Skeletal muscle tissue (tissue), 4 donors: ENCODE data around the gene ZBTB42. TPM values are rescaled to one million over a fixed set of nuclear protein-coding genes. Genes with fewer than 3 reads are reported as not detected.

Experiments
- H3K27ac ChIP-seq: one replicate; pipeline ENCODE4 v1.7.0; 2013; ENCODE audit warnings: mild to moderate bottlenecking, low read depth, low read length, inconsistent platforms
- H3K27me3 ChIP-seq, 3 donors: one replicate each; pipeline ENCODE4 v1.7.0; 2013; ENCODE audit warnings: low read length in 3 of 3; ENCODE audit not compliant: control insufficient read depth in 3 of 3, insufficient read depth in 3 of 3
- H3K36me3 ChIP-seq, 3 donors: one replicate each; pipeline ENCODE4 v1.7.0; 2013; ENCODE audit warnings: low read length in 3 of 3; ENCODE audit not compliant: control insufficient read depth in 3 of 3, insufficient read depth in 3 of 3
- H3K4me1 ChIP-seq, 3 donors: one replicate each; pipeline ENCODE4 v1.7.0; 2013; ENCODE audit warnings: low read length in 3 of 3, mild to moderate bottlenecking in 3 of 3; ENCODE audit not compliant: control insufficient read depth in 3 of 3, insufficient read depth in 3 of 3
- H3K4me3 ChIP-seq, 3 donors: one replicate each; pipeline ENCODE4 v1.7.0; 2013; ENCODE audit warnings: low read length in 3 of 3
- H3K9ac ChIP-seq, 3 donors: one replicate each; pipeline ENCODE4 v1.7.0; 2013; ENCODE audit warnings: low read length in 3 of 3, mild to moderate bottlenecking in 3 of 3, moderate library complexity in 2 of 3, low read depth in 1 of 3
- H3K9me3 ChIP-seq, 3 donors: one replicate each; pipeline ENCODE4 v1.7.0; 2013; ENCODE audit warnings: low read length in 3 of 3; ENCODE audit not compliant: control insufficient read depth in 3 of 3
- total RNA-seq: library from RNA; depleted of rRNA; stranded (reverse); fragments of >200 nt; gene quantifications from one replicate; pipeline ENCODE4 v1.2.3, GENCODE V29; 2014
- donor health status: Osteomylitis.

Gene ZBTB42
- total RNA-seq, result 3.7 TPM

- peak within 1 kb of the TSS; percentile 74 to 83 (median 77) for H3K9ac ChIP-seq
- H3K4me1 ChIP-seq, result peaks cover 32 to 77% (median 63%) of the 10 kb centered on the region in 3 donors
- no peaks in the 10 kb centered on the region for H3K27me3 ChIP-seq
- no peaks in the 10 kb centered on the region for H3K9me3 ChIP-seq
- H3K36me3 ChIP-seq, result no peaks in the 10 kb centered on the region
- H3K4me3 ChIP-seq, result peak within 1 kb of the TSS; percentile 66 to 81 (median 80)
- H3K27ac ChIP-seq, result peak within 1 kb of the TSS; percentile 94
Observed at GRCh38 chr14:104800771-104801519, at the start of gene ZBTB42. Gene ZBTB42 (plus strand): TSS chr14:104801101. CDS start chr14:104801198, 97 bp downstream.

- Histone ChIP-seq H3K36me3 (peaks cover 20 to 21% (median 20%) of the 10 kb centered on the region in 3 donors), H3K4me1 (peaks cover 60 to 71% (median 64%) of the 10 kb centered on the region in 3 donors), H3K27me3 (no peaks in the 10 kb centered on the region), H3K9ac (peak overlapping the region; percentile 61 to 81 (median 78)), H3K4me3 (peak overlapping the region; percentile 78 to 90 (median 79)), H3K9me3 (no peaks in the 10 kb centered on the region), H3K27ac (peak overlapping the region; percentile 97)
Observed at GRCh38 chr14:104751539-104752422, 49.1 kb upstream of the ZBTB42 start.

- peak overlapping the region; percentile 78 to 90 (median 79) for H3K4me3 ChIP-seq
- H3K9me3 ChIP-seq, result no peaks in the 10 kb centered on the region
- peaks cover 25 to 27% (median 25%) of the 10 kb centered on the region in 3 donors for H3K36me3 ChIP-seq
- H3K4me1 ChIP-seq, result peaks cover 60 to 74% (median 65%) of the 10 kb centered on the region in 3 donors
- no peaks in the 10 kb centered on the region for H3K27me3 ChIP-seq
- peak overlapping the region; percentile 97 for H3K27ac ChIP-seq
- peak overlapping the region; percentile 61 to 81 (median 78) for H3K9ac ChIP-seq
Observed at GRCh38 chr14:104752423-104752734, 48.5 kb upstream of the ZBTB42 start.

- Histone ChIP-seq H3K9me3 (no peaks in the 10 kb centered on the region), H3K27me3 (no peaks in the 10 kb centered on the region), H3K36me3 (peaks cover 31% of the 10 kb centered on the region in 3 donors), H3K4me3 (peak within 1 kb of the TSS; percentile 86 to 96 (median 90)), H3K4me1 (peaks cover 57 to 73% (median 66%) of the 10 kb centered on the region in 3 donors), H3K27ac (peak within 1 kb of the TSS; percentile 97), H3K9ac (peak within 1 kb of the TSS; percentile 95 to 99 (median 96))
Observed at GRCh38 chr14:104752735-104753527, 48.0 kb upstream of the ZBTB42 start, which contains the start of gene SIVA1. Gene SIVA1 (plus strand): TSS chr14:104753147. CDS start chr14:104753202, 55 bp downstream.

- H3K27me3 ChIP-seq, result no peaks in the 10 kb centered on the region
- H3K4me3 ChIP-seq, result peak overlapping the region; percentile 86 to 96 (median 90)
- no peaks in the 10 kb centered on the region for H3K9me3 ChIP-seq
- peak overlapping the region; percentile 97 for H3K27ac ChIP-seq
- peaks cover 33 to 36% (median 36%) of the 10 kb centered on the region in 3 donors for H3K36me3 ChIP-seq
- peak overlapping the region; percentile 95 to 99 (median 96) for H3K9ac ChIP-seq
- peaks cover 49 to 67% (median 64%) of the 10 kb centered on the region in 3 donors for H3K4me1 ChIP-seq
Observed at GRCh38 chr14:104753528-104754212, 47.2 kb upstream of the ZBTB42 start.

- Histone ChIP-seq H3K27me3 (no peaks in the 10 kb centered on the region), H3K27ac (peak overlapping the region; percentile 97), H3K4me3 (peak overlapping the region; percentile 86 to 96 (median 90)), H3K36me3 (peaks cover 39 to 43% (median 41%) of the 10 kb centered on the region in 3 donors), H3K4me1 (peaks cover 44 to 64% (median 60%) of the 10 kb centered on the region in 3 donors), H3K9me3 (no peaks in the 10 kb centered on the region), H3K9ac (peak overlapping the region; percentile 95 to 99 (median 96))
Observed at GRCh38 chr14:104754213-104754851, 46.6 kb upstream of the ZBTB42 start.

- peak overlapping the region in 1 of 3 donors; percentile 66 for H3K4me3 ChIP-seq
- H3K27ac ChIP-seq, result no peak overlapping the region
- H3K9ac ChIP-seq, result peak overlapping the region in 1 of 3 donors; percentile 99
- H3K36me3 ChIP-seq, result peaks cover 49 to 51% (median 50%) of the 10 kb centered on the region in 3 donors
- H3K4me1 ChIP-seq, result peaks cover 31 to 62% (median 55%) of the 10 kb centered on the region in 3 donors
- no peaks in the 10 kb centered on the region for H3K27me3 ChIP-seq
- no peaks in the 10 kb centered on the region for H3K9me3 ChIP-seq
Observed at GRCh38 chr14:104755621-104756020, 45.3 kb upstream of the ZBTB42 start.

GRCh38 chr14:104756477-104757237, 44.2 kb upstream of the ZBTB42 start:
- Histone ChIP-seq H3K4me3 (no peak overlapping the region), H3K36me3 (peaks cover 56 to 57% (median 57%) of the 10 kb centered on the region in 3 donors), H3K27me3 (no peaks in the 10 kb centered on the region), H3K4me1 (peaks cover 33 to 72% (median 65%) of the 10 kb centered on the region in 3 donors), H3K9me3 (no peaks in the 10 kb centered on the region), H3K9ac (peak overlapping the region in 1 of 3 donors; percentile 99), H3K27ac (no peak overlapping the region)
